ENCODE data around the gene ITGB3. TPM values are rescaled to one million over a fixed set of nuclear protein-coding genes. Genes with fewer than 3 reads are reported as not detected.

Gene ITGB3
- total RNA-seq, 1 donor from 2014 or later, result 4.1 TPM

- Mint-ChIP-seq H3K4me3 (no peak overlapping the region), H3K27ac (no peak overlapping the region), H3K4me1 (peaks cover 37% of the 10 kb centered on the region), H3K27me3 (no peaks in the 10 kb centered on the region), H3K36me3 (ENCODE audit: low read depth) (no peaks in the 10 kb centered on the region), H3K9me3 (no peaks in the 10 kb centered on the region)
- no peak for ATAC-seq (ENCODE audit: low read depth)
- TF ChIP-seq, protein P1, sequence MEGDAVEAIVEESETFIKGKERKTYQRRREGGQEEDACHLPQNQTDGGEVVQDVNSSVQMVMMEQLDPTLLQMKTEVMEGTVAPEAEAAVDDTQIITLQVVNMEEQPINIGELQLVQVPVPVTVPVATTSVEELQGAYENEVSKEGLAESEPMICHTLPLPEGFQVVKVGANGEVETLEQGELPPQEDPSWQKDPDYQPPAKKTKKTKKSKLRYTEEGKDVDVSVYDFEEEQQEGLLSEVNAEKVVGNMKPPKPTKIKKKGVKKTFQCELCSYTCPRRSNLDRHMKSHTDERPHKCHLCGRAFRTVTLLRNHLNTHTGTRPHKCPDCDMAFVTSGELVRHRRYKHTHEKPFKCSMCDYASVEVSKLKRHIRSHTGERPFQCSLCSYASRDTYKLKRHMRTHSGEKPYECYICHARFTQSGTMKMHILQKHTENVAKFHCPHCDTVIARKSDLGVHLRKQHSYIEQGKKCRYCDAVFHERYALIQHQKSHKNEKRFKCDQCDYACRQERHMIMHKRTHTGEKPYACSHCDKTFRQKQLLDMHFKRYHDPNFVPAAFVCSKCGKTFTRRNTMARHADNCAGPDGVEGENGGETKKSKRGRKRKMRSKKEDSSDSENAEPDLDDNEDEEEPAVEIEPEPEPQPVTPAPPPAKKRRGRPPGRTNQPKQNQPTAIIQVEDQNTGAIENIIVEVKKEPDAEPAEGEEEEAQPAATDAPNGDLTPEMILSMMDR (IDR thresholded peaks at IDR 0.05), result no peak
- DNase-seq, result no peak
- intact Hi-C loops (cut with micrococcal nuclease), result no loop called here
- CTCF ChIA-PET, result interaction anchor here (1.2 to 1.3 kb wide), 2 partner anchors 9 to 73 kb away, joined by 3 to 5 read pairs; no protein-coding TSS in a partner anchor
- POLR2A ChIA-PET, result interaction anchor here (1.4 kb wide), 1 partner anchor 81 kb away, joined by 3 read pairs; the partner anchor contains the start of gene EFCAB13
Observed at GRCh38 chr17:47242648-47243047, 11.0 kb upstream of the ITGB3 start.

DNA sequence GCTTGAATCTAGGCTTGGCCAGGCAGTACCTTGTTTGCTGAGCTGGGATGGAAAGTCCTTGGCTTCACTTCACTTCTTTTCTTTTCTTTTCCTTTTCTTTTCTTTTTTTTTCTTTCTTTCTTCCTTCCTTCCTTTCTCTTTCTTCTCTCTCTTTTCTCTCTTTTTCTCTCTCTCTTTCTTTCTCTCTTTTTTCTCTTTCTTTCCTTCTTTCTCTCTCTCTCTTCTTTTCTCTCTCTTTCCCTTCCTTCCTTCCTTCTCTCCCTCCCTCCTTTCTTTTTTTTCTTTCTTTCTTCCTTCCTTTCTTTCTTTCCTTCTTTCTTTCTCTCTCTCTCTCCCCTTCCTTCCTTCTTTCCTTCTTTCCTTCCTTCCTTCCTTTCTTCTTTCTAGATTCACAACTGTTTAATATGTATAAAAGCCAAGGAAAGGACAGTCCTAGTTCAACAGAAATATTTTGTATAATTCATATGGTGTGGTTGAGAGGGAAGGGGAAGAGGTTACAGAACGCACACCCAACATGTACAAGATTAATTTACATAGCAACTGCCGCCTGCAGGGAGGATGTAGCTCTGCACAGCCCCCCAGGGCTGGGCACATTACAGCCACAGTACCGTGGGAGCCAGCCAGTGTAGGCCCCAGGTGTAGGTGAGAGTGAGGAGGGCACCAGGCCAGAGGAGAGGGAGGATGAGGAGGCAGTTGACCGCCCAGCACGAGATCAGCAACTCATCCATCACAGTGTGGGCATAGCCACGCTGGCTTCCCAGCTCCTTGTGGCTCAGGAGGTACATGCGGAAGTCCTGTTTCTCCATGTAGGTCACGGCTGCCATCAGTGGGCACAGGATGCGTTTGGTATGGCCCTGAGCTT, 9.7 kb upstream of the ITGB3 start:
- POLR2A ChIA-PET, result interaction anchor here (0.7 to 1.0 kb wide), 3 partner anchors 71 to 429 kb away, joined by 3 to 5 read pairs (median 3); partner anchors contain the start of gene EFCAB13
- intact Hi-C loops (cut with micrococcal nuclease), result loop anchor here (2.0 kb wide), 1 partner anchor 15 kb away; no protein-coding TSS in a partner anchor
- Mint-ChIP-seq H3K36me3 (ENCODE audit: low read depth) (no peaks in the 10 kb centered on the region), H3K4me1 (peaks cover 37% of the 10 kb centered on the region), H3K27me3 (no peaks in the 10 kb centered on the region), H3K4me3 (peak overlapping the region; percentile 17), H3K27ac (peak overlapping the region; percentile 5), H3K9me3 (no peaks in the 10 kb centered on the region)
- no peak for DNase-seq
- CTCF ChIA-PET, result interaction anchor here (0.7 to 1.2 kb wide), 3 partner anchors 14 to 57 kb away, joined by 3 to 4 read pairs (median 3); no protein-coding TSS in a partner anchor
- TF ChIP-seq, protein P1 (IDR thresholded peaks at IDR 0.05), result peak; percentile 48
- ATAC-seq (ENCODE audit: low read depth), result peak; percentile 80

GRCh38 chr17:47244697-47245096, 8.9 kb upstream of the ITGB3 start:
- ChIA-PET CTCF (interaction anchor here (0.7 to 0.8 kb wide), 2 partner anchors 15 to 56 kb away, joined by 3 read pairs; no protein-coding TSS in a partner anchor), POLR2A (interaction anchor here (1.0 kb wide), 2 partner anchors 70 to 79 kb away, joined by 3 read pairs; partner anchors contain the start of gene EFCAB13)
- no peak overlapping the region for H3K4me3 Mint-ChIP-seq
- intact Hi-C loops (cut with micrococcal nuclease), result loop anchor here (2.0 kb wide), 1 partner anchor 16 kb away; no protein-coding TSS in a partner anchor
- no peaks in the 10 kb centered on the region for H3K9me3 Mint-ChIP-seq
- no peak overlapping the region for H3K27ac Mint-ChIP-seq
- no peaks in the 10 kb centered on the region for H3K36me3 Mint-ChIP-seq (ENCODE audit: low read depth)
- ATAC-seq (ENCODE audit: low read depth) (no peak), DNase-seq (no peak)
- TF ChIP-seq, protein P1 (IDR thresholded peaks at IDR 0.05), result no peak
- H3K27me3 Mint-ChIP-seq, result no peaks in the 10 kb centered on the region
- peaks cover 33% of the 10 kb centered on the region for H3K4me1 Mint-ChIP-seq

DNA sequence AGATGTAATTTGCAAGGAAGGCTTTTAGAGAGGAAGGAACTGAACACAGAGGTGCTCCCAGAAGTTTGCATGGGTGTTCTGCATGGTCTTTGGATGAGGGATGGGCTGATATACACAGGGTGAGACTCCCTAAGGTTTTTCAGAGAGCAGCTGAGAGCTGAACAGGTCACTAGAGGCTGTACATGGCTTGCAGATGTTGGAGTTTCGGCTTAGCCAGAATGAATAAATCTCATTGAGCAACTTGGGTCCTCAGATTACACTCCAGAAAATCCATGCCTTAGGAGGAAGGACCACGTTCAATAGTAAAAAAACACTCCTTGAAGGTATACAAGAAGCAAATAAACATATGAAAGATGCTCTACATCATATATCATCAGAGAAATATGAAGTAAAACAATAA, 7.5 kb upstream of the ITGB3 start:
- ATAC-seq (ENCODE audit: low read depth) (no peak), DNase-seq (no peak)
- ChIA-PET CTCF (no interaction called here), POLR2A (no interaction called here)
- Mint-ChIP-seq H3K4me3 (no peak overlapping the region), H3K9me3 (no peaks in the 10 kb centered on the region), H3K4me1 (peaks cover 19% of the 10 kb centered on the region), H3K27ac (no peak overlapping the region), H3K36me3 (ENCODE audit: low read depth) (no peaks in the 10 kb centered on the region), H3K27me3 (no peaks in the 10 kb centered on the region)
- intact Hi-C loops (cut with micrococcal nuclease), result no loop called here
- TF ChIP-seq, protein P1 (IDR thresholded peaks at IDR 0.05), result no peak

- no peaks in the 10 kb centered on the region for H3K9me3 Mint-ChIP-seq
- H3K4me3 Mint-ChIP-seq, result no peak overlapping the region
- H3K27me3 Mint-ChIP-seq, result no peaks in the 10 kb centered on the region
- ATAC-seq (ENCODE audit: low read depth), result no peak
- H3K4me1 Mint-ChIP-seq, result peaks cover 10% of the 10 kb centered on the region
- no peak overlapping the region for H3K27ac Mint-ChIP-seq
- H3K36me3 Mint-ChIP-seq (ENCODE audit: low read depth), result peaks cover 3% of the 10 kb centered on the region
- CTCF ChIA-PET, result interaction anchor here (1.6 kb wide), 1 partner anchor 65 kb away, joined by 4 read pairs; no protein-coding TSS in a partner anchor
- POLR2A ChIA-PET, result no interaction called here
- intact Hi-C loops (cut with micrococcal nuclease), result loop anchor here (10.0 kb wide), 1 partner anchor 644 kb away; the partner anchor contains the start of gene SP2
- TF ChIP-seq, protein P1 (IDR thresholded peaks at IDR 0.05), result no peak
- no peak for DNase-seq
Observed at GRCh38 chr17:47250855-47251254, 2.8 kb upstream of the ITGB3 start.

Data from activated B cell treated with CpG ODN at 0.5 μM for 24 hours (primary cell).